Astrocyte (in vitro differentiated cells and primary cell): Measurements from ENCODE around the gene TMEM143.

Experiments
- EZH2 ChIP-seq: IDR thresholded peaks from 2 replicates; pipeline ENCODE4 v1.6.1; 2012; ENCODE audit warnings: mild to moderate bottlenecking, low read length, inconsistent platforms; ENCODE audit not compliant: insufficient read depth
- TF ChIP-seq, protein P1 (sequence below): IDR thresholded peaks from 2 replicates; pipeline ENCODE4 v1.5.1; 2011; ENCODE audit warnings: low read depth, mild to moderate bottlenecking, inconsistent platforms, low read length, moderate library complexity; ENCODE audit not compliant: insufficient read depth

DNA sequence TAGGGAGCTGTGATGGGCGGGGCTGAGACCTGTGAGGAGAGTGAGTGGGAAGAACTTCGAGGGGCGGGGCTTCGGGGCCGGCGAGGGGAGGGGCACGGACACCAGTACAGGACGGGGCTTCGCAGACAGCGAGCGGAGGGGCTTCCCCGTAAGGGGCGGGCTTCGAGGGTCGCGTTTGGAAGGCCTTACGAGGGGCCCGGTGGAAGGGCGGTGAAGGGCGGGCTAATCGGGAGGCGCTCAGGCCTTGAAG lies 42.4 kb downstream of the TMEM143 start:
- TF ChIP-seq, protein P1, sequence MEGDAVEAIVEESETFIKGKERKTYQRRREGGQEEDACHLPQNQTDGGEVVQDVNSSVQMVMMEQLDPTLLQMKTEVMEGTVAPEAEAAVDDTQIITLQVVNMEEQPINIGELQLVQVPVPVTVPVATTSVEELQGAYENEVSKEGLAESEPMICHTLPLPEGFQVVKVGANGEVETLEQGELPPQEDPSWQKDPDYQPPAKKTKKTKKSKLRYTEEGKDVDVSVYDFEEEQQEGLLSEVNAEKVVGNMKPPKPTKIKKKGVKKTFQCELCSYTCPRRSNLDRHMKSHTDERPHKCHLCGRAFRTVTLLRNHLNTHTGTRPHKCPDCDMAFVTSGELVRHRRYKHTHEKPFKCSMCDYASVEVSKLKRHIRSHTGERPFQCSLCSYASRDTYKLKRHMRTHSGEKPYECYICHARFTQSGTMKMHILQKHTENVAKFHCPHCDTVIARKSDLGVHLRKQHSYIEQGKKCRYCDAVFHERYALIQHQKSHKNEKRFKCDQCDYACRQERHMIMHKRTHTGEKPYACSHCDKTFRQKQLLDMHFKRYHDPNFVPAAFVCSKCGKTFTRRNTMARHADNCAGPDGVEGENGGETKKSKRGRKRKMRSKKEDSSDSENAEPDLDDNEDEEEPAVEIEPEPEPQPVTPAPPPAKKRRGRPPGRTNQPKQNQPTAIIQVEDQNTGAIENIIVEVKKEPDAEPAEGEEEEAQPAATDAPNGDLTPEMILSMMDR, result no peak
- TF ChIP-seq EZH2, result no peak
